A549 (cell line): ENCODE measurements around the gene ATP13A3. TPM values are rescaled to one million over a fixed set of nuclear protein-coding genes. Genes with fewer than 3 reads are reported as not detected.
"Not testable (repeated sequence)": the region's sequence is repeated elsewhere in the genome, so short reads cannot be mapped to it uniquely, and the experiment has no call there.

ENCODE experiments used
- ATAC-seq, 2 experiments: fragments of 200-7000 bp in 1 of 2; fragments of >200 bp in 1 of 2; cut with Nextera tagmentation in 1 of 2; cut with Tn5 transposase in 1 of 2; 3 replicates each; pipeline versions ENCODE4 v1.8.0 to v1.9.1; 2018 to 2020; ENCODE audit warnings: mild to moderate bottlenecking in 1 of 2, moderate library complexity in 1 of 2
- CTCF ChIA-PET: fragments of 300-600 bp; sonication (Branson Sonifier 250); formaldehyde crosslinking; extraction: SDS; loops from one replicate; lab custom pipeline; 2021; ENCODE audit warnings: antibody characterized with exemption, inconsistent platforms; lab: Yijun Ruan, JAX
- POLR2A ChIA-PET: fragments of 350-600 bp; formaldehyde crosslinking; extraction: SDS; loops from one replicate; lab custom pipeline; 2021; ENCODE audit warnings: antibody characterized with exemption, inconsistent platforms; lab: Yijun Ruan, JAX
- DNase-seq, 2 experiments: peaks; one replicate each; pipeline versions ENCODE4 v3.0.0 to v3.0.0-alpha.2; 2011 to 2016; ENCODE audit warnings: low read depth in 1 of 2, low spot score in 1 of 2
- FAIRE-seq: peaks from 2 replicates; lab custom pipeline; 2011; peaks lifted over from hg19 to GRCh38; lab: Jason Lieb, UNC
- H3K27ac ChIP-seq, 2 experiments: fragments of >200 bp; sonication (Bioruptor Twin); formaldehyde crosslinking; 3 replicates each; pipeline ENCODE4 v1.5.1; 2016 to 2017
- H3K4me1 ChIP-seq: fragments of >200 bp; sonication (Bioruptor Twin); formaldehyde crosslinking; 3 replicates; pipeline ENCODE4 v1.6.1; 2016
- H3K4me2 ChIP-seq: fragments of >200 bp; sonication (Bioruptor Twin); formaldehyde crosslinking; 3 replicates; pipeline ENCODE4 v1.6.1; 2016
- H3K4me3 ChIP-seq: fragments of >200 bp; sonication (Bioruptor Twin); formaldehyde crosslinking; 3 replicates; pipeline ENCODE4 v1.5.1; 2016
- H3K9me3 ChIP-seq: fragments of >200 bp; sonication (Bioruptor Twin); formaldehyde crosslinking; 3 replicates; pipeline ENCODE4 v1.6.1; 2016
- EHMT2 ChIP-seq: fragments of 200-600 bp; sonication (generic); IDR thresholded peaks from 2 replicates; pipeline ENCODE4 v1.6.1; 2016; ENCODE audit warnings: antibody characterized with exemption, low read depth, mild to moderate bottlenecking, moderate library complexity
- HDAC2 ChIP-seq: fragments of 200-600 bp; sonication (generic); IDR thresholded peaks from 2 replicates; pipeline ENCODE4 v1.6.1; 2016
- HOXB13 ChIP-seq: fragments of 250-450 bp; sonication (Bioruptor Pico); IDR thresholded peaks from 2 replicates; pipeline ENCODE4 v1.5.0; 2020; ENCODE audit warnings: low read depth, mild to moderate bottlenecking, moderate library complexity
- JUN ChIP-seq, 2 experiments: fragments of >200 bp; sonication (Bioruptor Twin); formaldehyde crosslinking; IDR thresholded peaks; 2 replicates in 1 of 2; 3 replicates in 1 of 2; pipeline ENCODE4 v1.6.1; 2016 to 2017
- JUNB ChIP-seq: fragments of >200 bp; sonication (Bioruptor Twin); formaldehyde crosslinking; IDR thresholded peaks from 2 replicates; pipeline ENCODE4 v1.6.1; 2016
- POLR2A ChIP-seq: IDR thresholded peaks from 2 replicates; pipeline ENCODE4 v1.6.1; 2012; ENCODE audit warnings: mild to moderate bottlenecking, low read length
- RAD21 ChIP-seq, 2 experiments: fragments of >200 bp in 1 of 2; sonication (Bioruptor Twin) in 1 of 2; formaldehyde crosslinking in 1 of 2; IDR thresholded peaks in 1 of 2; conservative IDR thresholded peaks in 1 of 2; 2 replicates in 1 of 2; 3 replicates in 1 of 2; pipeline ENCODE4 v1.6.1; 2012 to 2018; ENCODE audit warnings: inconsistent platforms in 1 of 2
- RARB ChIP-seq: fragments of 250-450 bp; sonication (Bioruptor Pico); IDR thresholded peaks from 2 replicates; pipeline ENCODE4 v1.8.0; 2021; ENCODE audit warnings: mild to moderate bottlenecking, moderate library complexity
- TFCP2L1 ChIP-seq: fragments of 250-450 bp; sonication (Bioruptor Pico); IDR thresholded peaks from 2 replicates; pipeline ENCODE4 v1.5.0; 2021; ENCODE audit warnings: mild to moderate bottlenecking
- WGBS: methylation state at CpG from one replicate; pipeline ENCODE4 v1.1.6; 2017; ENCODE audit errors: missing lambda C conversion rate; 5-methylcytosine and 5-hydroxymethylcytosine counted together
- polyA plus RNA-seq, 4 experiments: library from polyadenylated mRNA; depleted of rRNA in 3 of 4; stranded (reverse); fragments of >200 nt; fragmentation: RNase III in 1 of 4; extraction: RNeasy Plus Mini Kit Qiagen cat#74134 plus additional on column Dnase treatment in 1 of 4; gene quantifications; 2 replicates in 3 of 4; 3 replicates in 1 of 4; pipeline ENCODE4 v1.2.3, GENCODE V29; 2011 to 2017
- TF ChIP-seq, protein P1 (sequence below): IDR thresholded peaks from 2 replicates; pipeline ENCODE4 v1.6.1; 2012; ENCODE audit warnings: low read depth, borderline replicate concordance
- TF ChIP-seq, protein P2 (sequence below): fragments of 250-450 bp; sonication (Bioruptor Pico); IDR thresholded peaks from 2 replicates; pipeline ENCODE4 v1.5.0; 2020; ENCODE audit warnings: low read depth, mild to moderate bottlenecking, moderate library complexity
- TF ChIP-seq, protein P3 (sequence below): fragments of >200 bp; sonication (Bioruptor Twin); formaldehyde crosslinking; IDR thresholded peaks from 3 replicates; pipeline ENCODE4 v1.5.1; 2016

The ATP13A3 gene
- polyA plus RNA-seq, 2 of the 4 experiments (the other 2 are of a cell fraction): 63.6 to 102 TPM

DNA sequence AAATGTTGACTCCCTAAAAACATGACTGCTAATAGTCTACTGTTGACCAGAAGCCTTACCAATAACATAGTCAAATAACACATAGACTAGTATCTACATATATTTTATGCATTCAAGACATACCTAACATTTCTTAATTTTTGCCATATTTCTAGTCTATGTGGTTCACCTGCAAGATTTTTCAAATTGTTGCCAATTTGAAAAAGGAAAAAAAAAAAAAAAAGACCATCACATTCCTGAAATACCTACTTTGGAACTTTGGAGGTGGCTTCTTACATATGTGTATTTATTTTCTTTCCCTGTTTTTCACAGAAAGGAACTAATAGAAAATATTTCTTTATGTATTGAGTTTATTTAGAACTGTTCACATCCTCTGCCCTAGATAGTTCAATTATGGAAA is 13.4 kb upstream of the ATP13A3 start:
- POLR2A ChIA-PET: no interaction called here
- ATAC-seq (no peak), DNase-seq (no peak), FAIRE-seq (no peak)
- H3K4me2 ChIP-seq: no peak overlapping the region
- H3K27ac ChIP-seq: no peak overlapping the region
- H3K4me1 ChIP-seq: peaks cover 11% of the 10 kb centered on the region
- CTCF ChIA-PET: no interaction called here
- no peaks in the 10 kb centered on the region for H3K9me3 ChIP-seq
- TF ChIP-seq HDAC2: no peak
- TF ChIP-seq, protein P1, sequence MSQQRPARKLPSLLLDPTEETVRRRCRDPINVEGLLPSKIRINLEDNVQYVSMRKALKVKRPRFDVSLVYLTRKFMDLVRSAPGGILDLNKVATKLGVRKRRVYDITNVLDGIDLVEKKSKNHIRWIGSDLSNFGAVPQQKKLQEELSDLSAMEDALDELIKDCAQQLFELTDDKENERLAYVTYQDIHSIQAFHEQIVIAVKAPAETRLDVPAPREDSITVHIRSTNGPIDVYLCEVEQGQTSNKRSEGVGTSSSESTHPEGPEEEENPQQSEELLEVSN: no peak
- TF ChIP-seq JUNB: no peak
- no peak for TF ChIP-seq RAD21 (conservative IDR thresholded peaks at IDR 0.05 in 1 of 2, IDR thresholded peaks at IDR 0.05 in 1 of 2)
- TF ChIP-seq JUN (IDR thresholded peaks at IDR 0.05): no peak
- TF ChIP-seq TFCP2L1 (CRISPR knock-in tag): no peak
- no peak for TF ChIP-seq HOXB13 (CRISPR knock-in tag)
- TF ChIP-seq, all 56 proteins: peak for 0
- no peak overlapping the region for H3K4me3 ChIP-seq

DNA sequence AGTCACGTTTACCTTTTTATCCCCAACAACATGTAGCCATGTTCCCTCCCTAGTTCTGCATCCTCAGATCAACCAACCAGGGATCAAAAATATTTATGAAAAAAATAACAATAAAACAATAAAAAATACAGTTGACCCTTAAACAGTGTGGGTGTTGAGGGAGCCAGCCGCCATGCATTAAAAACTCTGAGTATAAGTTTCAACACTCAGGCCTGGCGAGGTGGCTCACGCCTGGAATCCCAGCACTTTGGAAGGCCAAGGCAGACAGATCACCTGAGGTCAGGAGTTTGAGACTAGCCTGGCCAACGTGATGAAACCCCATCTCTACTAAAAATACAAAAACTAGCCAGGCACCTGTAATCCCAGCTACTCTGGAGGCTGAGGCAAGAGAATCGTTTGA is 12.7 kb upstream of the ATP13A3 start:
- H3K9me3 ChIP-seq, POLR2A ChIA-PET, H3K27ac ChIP-seq, ATAC-seq, DNase-seq, H3K4me3 ChIP-seq, H3K4me2 ChIP-seq, FAIRE-seq: not testable (repeated sequence)
- WGBS: 84% methylated on average over 6 of the region's 6 CpGs
- H3K4me1 ChIP-seq: peaks cover 18% of the 10 kb centered on the region
- CTCF ChIA-PET: interaction anchor here (0.6 kb wide), 1 partner anchor 78 kb away, joined by 3 read pairs; no protein-coding TSS in a partner anchor

DNA sequence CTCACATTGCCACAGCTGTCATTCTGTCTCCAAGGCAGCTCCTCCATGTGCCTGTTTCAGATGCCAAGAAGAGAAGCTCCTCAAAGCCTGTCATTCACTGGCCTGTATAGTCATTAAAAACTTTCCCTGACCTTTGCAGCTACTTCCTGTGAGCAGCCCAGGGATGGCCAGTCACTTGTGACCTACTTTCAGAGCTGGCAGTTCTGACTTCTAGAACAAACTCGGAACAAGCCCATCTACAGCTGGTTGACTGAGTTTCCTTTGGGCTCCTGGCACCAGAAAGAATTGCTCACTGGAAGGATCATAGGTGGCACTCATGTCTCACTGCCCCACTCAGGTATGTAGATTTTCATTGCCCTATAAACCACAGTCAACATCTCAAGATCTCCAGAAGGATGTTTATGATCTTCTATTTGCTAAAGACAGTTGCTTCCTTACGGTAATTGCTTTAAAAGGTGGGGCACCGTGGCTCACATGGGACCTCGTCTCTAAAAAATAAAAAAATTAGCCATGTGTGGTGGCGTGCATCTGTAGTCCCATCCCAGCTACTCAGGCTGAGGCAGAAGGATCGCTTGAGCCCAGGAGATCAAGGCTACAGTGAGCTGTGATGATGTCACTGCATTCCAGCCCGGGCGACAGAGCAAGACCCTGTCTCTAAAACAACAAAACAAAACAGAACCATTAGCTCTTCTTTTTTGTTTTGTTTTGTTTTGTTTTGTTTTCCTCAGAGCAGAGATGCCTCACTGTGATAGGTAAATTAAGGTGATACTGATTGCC is 11.2 kb upstream of the ATP13A3 start:
- ChIA-PET POLR2A (no interaction called here), CTCF (interaction anchor here (0.6 kb wide), 1 partner anchor 12 kb away, joined by 3 read pairs; no protein-coding TSS in a partner anchor)
- DNase-seq (no peak), ATAC-seq (peak; percentile 24 to 56; a peak in 3 of 6 replicates)
- no peaks in the 10 kb centered on the region for H3K9me3 ChIP-seq
- H3K4me2 ChIP-seq: no peak overlapping the region
- peaks cover 30% of the 10 kb centered on the region for H3K4me1 ChIP-seq
- no peak overlapping the region for H3K4me3 ChIP-seq
- TF ChIP-seq, protein P2, sequence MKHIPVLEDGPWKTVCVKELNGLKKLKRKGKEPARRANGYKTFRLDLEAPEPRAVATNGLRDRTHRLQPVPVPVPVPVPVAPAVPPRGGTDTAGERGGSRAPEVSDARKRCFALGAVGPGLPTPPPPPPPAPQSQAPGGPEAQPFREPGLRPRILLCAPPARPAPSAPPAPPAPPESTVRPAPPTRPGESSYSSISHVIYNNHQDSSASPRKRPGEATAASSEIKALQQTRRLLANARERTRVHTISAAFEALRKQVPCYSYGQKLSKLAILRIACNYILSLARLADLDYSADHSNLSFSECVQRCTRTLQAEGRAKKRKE (CRISPR knock-in tag): no peak
- TF ChIP-seq, all 56 proteins: peak for 0
- WGBS: 79% methylated on average over 8 of the region's 8 CpGs
- peak overlapping the region in 1 of 2 experiments; percentile 16; a peak in 1 of 6 replicates for H3K27ac ChIP-seq
- FAIRE-seq: no peak

DNA sequence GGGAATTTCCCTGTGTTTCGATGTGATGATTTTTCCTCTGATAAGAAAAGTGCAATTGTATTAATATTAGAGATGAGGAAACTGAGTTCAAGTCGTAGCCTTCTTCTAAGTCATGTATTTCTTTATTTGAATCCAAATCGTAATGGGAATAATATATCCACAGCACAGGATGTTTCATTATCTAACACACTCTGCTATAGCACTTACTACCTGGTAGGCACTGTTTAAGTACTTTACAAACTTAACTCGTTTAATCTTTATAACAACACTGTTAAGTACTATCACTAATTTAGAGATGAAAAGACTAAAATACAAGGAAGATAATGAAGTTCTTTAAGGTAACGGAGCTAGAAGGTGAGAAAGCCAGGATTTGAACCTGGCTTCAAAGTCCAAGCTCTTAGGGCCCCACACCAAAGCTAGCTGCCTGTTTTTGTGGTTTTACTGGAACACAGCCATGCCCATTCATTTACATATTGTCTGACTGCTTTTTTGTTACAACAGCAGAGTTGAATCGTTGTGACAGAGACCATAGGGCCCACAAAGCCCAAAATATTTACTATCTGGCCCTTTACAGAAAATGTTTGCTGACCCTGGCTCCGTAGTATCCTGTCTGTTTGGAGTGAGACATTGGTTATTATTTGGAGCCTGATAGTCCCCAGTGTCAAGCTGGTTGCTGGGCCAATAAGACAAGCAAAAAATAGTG is 9.6 kb upstream of the ATP13A3 start:
- Histone ChIP-seq H3K27ac (no peak overlapping the region), H3K9me3 (no peaks in the 10 kb centered on the region), H3K4me3 (no peak overlapping the region), H3K4me2 (no peak overlapping the region), H3K4me1 (peaks cover 30% of the 10 kb centered on the region)
- WGBS: 80% methylated on average over 7 of the region's 7 CpGs
- ChIA-PET CTCF (interaction anchor here (1.2 to 1.8 kb wide), 3 partner anchors 41 to 98 kb away, joined by 3 to 5 read pairs (median 4); no protein-coding TSS in a partner anchor), POLR2A (no interaction called here)
- ATAC-seq (no peak), DNase-seq (no peak), FAIRE-seq (no peak)
- no peak for TF ChIP-seq POLR2A
- TF ChIP-seq HOXB13 (CRISPR knock-in tag): no peak
- TF ChIP-seq RARB (CRISPR knock-in tag): no peak
- TF ChIP-seq, protein P3, sequence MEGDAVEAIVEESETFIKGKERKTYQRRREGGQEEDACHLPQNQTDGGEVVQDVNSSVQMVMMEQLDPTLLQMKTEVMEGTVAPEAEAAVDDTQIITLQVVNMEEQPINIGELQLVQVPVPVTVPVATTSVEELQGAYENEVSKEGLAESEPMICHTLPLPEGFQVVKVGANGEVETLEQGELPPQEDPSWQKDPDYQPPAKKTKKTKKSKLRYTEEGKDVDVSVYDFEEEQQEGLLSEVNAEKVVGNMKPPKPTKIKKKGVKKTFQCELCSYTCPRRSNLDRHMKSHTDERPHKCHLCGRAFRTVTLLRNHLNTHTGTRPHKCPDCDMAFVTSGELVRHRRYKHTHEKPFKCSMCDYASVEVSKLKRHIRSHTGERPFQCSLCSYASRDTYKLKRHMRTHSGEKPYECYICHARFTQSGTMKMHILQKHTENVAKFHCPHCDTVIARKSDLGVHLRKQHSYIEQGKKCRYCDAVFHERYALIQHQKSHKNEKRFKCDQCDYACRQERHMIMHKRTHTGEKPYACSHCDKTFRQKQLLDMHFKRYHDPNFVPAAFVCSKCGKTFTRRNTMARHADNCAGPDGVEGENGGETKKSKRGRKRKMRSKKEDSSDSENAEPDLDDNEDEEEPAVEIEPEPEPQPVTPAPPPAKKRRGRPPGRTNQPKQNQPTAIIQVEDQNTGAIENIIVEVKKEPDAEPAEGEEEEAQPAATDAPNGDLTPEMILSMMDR: no peak
- TF ChIP-seq JUN (IDR thresholded peaks at IDR 0.05): no peak
- no peak for TF ChIP-seq EHMT2
